HG03565 (cell line): ENCODE measurements around the gene C5.

Experiments
- ATAC-seq: cut with Tn5 transposase; IDR thresholded peaks from one replicate; pipeline ENCODE4 v1.9.1; 2021; ENCODE audit warnings: mild to moderate bottlenecking, moderate library complexity; ENCODE audit not compliant: unreplicated experiment

Gene C5

DNA sequence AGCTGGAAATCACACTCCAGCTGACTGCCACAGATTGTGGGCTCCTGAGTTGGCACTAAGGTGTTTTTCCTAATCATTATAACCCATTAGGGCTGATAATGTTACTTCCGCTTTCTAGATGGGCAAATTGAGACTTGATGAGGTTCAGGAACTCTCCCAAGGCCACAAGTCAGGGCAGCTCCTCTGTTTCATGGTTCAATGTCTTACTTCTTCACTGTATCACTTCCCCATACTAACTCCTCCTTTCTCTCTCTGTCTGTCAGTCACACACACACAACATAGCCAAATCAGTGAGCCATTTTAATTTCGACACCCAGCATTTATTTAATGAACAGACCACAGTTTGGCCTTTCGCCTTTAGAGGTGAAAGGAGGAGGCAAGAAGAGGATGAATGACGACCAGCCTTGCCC is 105.6 kb downstream of the C5 start:
- ATAC-seq: peak; percentile 95

DNA sequence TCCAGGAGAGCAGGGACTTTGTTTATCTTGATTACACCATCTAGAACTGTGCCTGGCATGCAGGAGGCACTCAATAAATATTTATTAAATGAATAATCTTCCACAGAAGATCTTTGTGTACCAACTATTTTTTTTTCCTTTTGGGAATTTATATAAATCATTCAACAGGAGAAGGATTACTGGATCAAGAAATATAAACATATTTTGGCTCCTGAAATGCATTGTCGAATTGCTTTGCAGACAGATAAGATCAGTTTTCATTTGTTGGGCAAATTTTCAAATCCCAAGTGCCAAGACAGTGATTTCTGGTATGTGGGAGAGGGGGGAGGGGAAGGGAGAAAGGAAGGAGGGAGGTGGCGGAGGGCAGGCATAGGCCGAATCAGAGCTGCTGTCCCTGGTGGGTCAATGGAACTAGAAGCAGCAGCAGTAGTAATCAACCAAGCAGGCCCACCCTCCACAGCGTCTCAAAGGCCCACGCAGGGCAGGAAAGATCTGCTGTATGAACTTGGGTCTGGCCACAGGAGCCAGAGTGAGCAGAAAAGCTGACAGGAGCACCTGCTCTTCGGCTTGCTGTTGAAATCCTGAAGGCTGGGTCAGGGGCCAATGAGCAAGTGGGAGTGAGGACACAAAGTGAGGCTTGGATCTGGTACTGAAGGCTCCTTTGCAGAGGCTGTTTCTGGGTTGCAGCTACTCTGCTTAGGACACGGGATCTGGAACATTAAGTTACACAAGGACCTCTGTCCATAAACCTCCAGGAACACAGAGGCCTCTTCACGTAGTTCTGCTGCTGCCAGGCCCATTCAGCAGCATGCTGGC is 107.7 kb downstream of the C5 start:
- no peak for ATAC-seq

DNA sequence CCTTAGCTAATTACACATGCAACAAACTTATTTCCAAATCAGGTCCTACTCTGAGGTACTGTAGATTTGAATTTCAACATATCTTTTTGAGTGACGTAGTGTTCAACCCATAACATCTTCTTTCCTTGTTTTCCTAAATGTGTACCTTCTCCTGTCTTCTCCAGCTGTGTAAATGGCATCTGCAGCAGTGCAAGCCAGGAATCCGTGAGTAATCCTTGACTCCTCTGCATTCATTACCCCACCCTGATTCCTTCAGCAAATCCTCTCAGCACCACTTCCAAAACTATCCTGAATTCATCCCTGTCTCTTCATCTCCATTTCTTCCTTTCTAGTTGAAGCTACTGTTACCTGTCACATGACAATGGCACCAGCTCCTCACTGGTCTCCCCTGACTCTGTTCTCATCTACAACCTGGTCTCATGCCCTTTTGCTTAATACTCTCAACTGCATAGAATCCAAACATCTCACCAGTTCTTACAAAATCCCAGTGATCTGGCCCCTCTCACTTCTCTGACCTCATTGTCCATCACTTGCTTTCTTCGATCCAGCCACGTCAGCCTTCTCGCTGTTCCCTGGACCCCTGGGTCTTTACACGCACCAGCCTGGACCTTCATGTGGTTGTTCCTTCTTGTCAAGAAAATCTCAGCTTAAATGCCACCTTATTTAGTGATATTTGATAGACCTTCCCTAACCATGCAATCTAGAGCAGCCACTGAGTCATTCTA is 108.9 kb downstream of the C5 start:
- no peak for ATAC-seq

DNA sequence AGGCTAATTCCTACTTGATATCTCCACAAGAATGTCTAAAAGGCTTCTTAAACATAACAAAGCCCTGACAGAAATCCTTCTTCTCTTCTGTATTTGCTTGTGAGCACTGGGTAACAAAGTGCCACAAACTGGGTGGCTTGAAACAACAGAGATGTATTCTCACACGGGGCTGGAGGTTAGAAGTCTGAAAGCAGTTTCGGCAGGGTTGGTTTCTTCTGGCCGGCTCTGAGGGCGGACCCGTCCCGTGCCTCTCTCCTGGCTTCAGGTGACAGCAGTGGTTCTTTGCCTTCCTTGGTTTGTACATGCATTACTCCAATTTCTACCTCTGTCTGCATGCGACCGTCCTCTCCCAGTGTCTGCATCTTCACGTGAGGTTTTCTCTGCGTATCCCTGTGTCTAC is 109.5 kb downstream of the C5 start:
- ATAC-seq: no peak

DNA sequence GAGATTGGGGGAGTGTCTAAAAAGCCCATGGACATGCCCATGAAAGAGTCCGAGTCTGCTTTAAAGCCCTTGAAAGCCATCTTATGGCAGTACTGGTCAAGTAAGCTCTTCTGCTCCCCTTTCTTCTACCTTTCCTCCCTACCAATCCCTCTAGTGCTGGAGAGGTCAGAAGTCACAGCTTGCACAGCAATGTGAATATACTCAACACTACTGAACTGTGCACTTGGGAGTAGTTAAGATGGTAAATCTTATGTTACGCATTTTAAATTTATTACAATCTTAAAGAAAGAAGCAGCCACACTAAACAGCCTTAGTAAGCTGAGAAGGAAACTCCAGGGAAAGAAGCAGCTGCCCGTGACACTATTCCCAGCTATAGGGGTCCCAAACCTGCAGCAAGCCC is 111.2 kb downstream of the C5 start:
- no peak for ATAC-seq

DNA sequence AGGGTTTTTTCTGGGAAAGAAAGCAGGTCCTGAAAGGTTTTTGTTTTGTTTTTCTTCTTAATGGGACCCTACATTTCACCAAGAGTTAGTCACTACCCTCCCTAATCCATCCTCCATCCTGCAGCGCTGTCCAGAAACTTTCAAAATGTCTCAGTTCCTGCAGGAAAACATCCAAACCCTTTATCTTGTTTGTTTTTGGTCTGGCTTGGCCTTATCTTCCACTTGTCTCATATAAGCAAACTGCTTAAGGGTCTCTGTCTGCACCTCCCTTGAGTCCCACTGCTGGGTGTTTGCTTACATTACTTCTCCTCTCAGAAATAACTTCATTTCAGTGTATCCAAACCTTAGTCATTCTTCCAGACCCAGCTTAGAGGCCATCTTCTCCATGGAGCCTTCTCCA is 112.5 kb downstream of the C5 start:
- ATAC-seq: no peak

DNA sequence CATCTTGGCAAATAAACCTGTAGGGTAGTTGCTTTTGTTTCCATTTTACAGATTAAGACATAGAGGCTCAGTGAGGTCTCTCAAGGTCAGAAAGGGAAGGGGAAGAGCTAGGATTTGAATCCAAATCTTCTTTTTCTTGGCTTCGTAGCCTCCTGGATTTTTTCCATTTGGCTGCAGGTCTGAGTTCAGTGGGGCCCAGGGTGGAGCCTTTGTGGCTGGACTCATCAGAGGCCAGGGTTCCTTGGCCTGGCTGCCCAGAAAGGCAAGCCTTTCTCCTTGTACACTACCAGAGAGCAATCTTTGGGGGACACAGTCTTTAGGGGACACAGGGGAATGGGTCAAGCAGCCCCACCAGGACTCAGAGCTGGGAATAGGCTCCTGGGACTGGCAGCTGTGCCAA is 112.9 kb downstream of the C5 start:
- ATAC-seq: no peak

DNA sequence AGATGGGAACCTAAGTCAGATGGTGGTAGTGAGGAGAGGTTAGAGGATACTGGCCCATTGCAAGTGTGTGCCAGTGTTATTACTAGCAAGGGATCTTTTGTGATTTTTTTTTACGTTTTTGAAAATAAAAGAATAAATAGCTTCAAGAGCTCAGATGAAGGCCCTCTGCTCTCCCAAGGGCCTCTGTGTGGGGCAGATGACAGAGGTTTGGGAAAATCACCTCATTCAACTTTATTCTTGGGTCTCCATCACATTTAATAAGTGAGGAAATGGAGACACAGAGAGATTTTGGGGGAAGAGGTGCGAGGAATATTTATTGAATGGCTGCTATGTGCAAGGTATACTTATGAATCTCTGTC is 113.3 kb downstream of the C5 start:
- no peak for ATAC-seq

DNA sequence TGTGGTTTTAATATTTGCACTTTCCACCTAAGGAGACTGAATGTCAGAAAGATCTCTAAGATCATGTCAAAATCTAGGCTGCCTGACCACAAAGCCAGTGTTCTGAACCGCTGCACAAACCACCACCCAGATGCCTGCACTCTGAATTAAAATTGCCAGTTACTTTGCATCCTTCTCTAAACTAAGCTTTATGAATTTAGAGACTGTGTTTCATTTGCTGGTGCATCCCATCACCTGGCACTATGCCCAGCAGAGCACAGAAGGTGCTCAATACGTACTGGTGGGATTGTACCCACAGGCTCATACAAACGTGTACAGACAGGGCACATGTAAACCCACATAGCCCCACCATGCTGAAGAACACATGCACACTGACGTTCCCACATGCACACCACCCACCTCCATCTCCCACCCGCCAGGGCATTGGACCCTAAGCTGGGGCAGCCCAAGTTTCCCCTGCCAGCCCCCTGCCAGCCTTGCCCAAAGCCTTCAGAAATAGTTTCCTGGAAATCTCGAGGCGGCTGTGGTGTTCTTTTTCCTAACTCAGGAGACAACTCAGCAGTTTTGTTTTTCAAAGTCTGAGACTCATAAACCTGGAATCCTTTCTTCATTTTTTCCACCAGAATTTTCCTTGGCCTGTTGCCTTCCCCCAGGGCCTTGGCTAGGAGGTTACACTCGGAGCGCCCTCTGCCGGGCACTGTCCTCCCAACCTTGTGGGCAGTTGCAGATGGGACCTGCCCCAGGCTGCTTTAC is 113.9 kb downstream of the C5 start:
- ATAC-seq: peak; percentile 35

DNA sequence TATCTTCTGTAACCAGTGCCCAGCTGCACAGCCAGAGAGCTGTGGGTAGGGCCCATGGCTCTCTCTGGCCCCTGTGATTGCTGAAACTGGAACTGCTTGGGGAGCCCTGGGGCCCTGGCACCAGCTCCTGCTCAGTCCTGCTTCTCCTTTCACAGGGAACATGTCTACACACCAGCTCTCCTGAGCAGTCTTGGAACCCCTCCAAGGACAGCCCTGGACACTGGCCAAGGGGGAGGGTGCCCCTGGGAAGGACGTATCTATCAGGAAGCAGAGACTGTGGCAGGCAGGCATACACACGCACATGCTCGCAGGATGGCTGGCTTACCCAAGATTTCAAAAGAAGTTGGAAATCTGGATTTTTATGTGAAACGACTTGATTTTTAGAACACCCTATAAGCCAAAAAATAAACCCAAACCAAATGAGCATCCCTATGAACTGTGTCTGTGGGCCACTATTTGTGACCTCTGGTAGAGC is 114.7 kb downstream of the C5 start:
- no peak for ATAC-seq

DNA sequence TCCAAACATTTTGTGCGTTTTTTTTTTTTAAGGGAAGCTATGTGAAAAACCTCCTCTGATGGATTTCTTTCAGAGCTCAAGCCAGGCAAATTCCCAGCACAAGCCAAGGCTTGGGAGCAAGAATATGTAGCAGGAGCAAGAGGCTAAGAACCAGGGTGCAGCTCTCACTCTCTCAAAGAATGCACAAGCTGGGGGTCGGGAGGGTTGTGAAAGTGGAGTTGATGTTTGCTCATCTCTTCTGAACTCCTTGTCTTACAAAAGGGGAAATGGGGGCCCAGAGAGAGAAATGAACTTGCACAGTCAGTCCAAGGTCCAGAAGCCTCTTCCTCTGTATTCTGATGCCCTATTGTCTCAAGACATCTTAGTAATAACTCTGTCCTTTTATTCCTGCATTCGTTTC is 115.8 kb downstream of the C5 start:
- no peak for ATAC-seq

DNA sequence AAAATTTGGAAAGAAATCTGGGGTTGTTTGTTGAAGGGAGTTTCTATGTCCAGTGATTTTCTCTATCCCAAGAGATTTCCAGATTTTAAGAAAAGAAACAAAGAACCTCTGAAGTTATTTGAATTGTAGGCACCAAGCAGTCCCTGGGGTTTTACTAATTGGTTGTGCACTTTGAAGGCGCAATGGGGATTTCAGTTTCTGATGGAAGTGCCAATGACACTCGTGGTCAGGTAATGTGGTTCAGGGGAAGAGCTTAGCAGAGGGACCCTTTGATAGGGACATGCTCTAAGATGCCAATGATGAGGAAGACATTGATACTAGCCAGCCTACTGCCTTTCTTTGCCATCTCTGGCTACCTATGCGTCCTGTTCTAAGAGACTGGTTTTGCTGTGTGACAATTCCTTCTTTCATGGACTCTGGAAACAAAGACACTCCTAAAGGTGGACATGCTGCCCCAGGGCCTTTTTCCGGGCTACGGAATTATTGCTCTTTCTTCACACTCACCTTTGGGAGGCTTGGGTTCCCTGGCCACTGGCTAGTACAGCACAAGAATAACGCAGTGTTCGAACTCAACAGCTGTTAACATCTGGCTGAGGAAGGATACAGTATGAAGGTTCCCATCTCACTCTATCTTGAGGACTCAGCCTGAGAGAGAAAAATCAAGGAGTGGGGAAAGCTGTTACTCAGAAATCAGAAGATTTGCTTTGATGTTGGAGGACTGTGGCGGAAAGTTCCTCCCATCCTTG is 116.6 kb downstream of the C5 start:
- no peak for ATAC-seq

DNA sequence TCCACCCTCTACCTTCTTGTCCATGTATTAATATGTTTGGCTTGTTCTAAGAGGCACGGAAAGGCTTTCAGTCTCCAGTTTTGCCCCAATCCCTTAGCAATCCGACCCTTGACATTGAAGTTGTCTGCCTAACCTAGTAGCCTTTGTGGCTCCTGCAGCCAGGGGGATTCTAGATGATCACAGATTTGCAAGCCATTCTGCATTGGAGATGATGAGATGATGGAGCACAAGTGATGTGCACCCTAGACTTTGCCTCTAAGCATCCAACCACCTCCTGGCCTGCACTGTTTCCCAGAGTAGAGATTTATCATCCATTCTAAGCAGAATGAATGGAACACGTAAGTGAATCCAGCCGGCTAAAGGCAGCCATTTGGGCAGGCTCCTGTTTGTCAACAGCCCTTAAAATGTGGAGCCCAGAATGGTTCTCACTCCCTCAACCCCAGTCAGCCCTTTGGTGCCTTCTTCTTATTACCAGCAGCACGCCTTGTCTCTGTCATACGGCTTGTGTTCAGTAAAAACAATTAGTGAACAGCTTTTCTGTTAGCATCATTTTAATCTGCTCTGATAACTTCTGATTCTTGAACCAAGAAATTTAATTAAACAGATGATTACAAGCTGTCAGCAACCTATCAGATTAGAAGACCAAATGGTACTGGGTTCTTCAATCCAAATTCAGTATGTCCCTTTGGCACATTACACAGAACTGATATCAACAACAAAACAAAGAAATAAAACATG is 117.8 kb downstream of the C5 start:
- ATAC-seq: no peak

DNA sequence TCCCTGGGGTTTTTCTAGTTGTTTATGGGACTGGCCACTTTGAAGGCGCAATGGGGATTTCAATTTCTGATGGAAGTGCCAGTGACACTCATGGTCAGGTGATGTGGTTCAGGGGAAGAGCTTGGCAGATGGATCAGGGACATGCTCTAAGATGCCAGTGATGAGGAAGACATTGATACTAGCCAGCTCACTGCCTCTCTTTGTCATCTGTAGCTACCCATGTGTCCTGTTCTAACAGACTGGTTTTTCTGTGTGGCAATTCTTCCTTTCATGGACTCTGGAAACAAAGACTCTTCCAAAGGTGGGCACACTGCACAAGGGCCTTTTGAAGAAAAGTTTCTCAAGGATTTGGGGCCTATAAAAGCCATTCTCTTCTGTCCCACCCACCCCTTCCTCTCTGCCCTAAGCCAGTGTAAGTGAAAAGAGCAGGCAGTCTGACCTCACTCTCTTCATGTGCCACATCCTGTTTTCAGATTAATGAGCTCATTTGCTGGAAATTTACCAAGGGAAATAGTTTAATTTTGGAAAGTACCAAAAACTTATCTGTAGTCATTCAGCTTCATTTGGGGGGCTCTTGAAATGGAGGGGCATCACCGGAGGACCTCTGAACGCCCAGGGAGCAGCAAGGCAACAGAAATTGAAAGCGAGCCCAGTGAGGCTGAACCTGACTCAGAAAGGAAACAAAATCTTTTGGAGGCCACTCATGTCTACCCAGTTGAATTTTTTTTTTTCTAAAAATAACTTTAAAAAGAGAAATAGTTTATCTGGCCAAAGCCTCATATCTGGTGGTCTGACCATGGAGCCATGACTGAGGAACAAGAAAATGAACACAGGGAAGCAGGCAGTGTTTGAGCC is 118.6 kb downstream of the C5 start:
- peak; percentile 35 for ATAC-seq

DNA sequence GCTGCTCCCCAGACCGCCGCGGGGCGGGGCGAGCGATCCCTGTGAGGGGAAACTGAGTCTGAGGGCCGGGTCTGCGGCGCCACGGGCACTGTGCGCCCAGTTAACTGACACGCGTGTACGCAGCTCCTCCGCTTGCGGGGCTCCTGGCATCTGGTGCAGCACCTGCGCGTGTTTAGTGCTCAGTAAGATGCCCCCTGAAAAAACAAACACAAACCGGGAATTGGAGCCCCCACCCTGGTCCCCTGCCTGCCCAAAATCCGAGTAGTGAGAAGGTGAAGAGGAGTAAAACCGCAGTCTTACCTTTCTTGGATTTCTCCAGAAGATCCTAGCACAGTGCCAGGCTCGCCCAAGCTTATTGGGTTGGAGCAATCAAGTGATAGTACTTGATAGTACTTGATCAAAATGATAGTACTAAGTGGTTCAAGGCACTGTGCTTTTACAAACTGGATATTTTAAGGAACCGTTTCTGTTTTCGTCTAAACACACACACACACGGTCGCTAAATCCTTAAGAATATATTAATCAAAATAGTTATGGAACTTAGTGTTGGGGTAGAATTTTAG is 120.8 kb downstream of the C5 start:
- no peak for ATAC-seq

DNA sequence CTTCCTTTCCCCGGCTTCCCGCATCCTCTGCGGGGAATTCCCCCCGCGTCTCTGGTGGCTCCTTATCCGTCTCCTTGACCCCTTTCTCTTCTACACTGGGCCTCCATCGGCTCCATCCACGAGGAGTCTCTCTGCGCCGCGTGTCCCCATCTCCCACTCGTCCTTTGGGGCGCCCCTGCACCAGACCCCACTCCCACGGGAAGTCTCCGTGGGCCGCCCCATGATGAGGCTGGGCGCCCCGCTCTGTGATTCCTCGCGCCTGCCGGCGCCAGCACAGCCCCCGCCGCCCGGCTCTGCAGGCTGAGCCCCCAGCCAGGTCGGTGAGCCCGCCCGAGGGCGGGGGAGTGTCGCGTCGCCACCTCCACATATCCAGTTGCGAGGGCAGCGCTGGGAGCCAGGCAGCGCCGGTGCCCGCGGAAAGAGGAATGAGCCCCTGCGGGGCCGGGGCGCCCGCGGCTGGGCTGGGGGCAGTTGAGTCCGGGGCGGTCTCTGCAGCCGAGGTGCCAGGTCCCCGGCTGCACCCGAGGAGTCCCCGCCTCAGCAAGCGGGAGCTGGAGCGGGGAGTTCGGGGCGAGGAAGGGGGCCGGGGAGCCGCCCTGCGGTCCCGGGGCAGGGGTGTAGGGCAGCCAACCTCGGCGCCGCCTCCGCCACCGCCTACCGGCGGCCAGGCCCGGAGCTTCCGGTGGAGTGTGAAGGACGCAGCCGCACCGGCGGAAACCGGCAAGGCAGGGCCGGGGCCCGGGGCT is 121.4 kb downstream of the C5 start:
- peak; percentile 20 for ATAC-seq

DNA sequence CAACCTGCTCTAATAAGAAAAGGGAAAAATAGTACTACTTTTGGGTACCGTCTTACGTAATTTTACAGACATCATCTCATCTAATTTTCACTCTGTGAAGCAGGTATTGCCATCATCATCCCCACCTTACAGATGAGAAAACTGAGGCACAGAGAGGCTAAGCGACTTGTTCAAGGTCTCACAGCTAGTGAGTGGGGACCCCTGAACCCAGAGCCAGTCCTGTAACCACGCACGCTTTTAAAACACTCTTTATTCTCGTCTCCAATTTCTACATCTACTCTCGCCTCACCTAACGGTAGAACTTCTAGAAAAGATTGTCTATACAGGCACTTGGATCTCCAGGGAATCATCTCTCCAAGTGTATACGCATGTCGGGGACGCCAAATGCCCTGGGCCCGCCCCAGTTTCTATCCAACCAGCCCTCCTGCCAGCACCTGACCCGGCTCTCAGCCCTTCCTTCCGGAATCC is 122.0 kb downstream of the C5 start:
- ATAC-seq: no peak
